ENCODE measurements around the gene JHY. TPM values are rescaled to one million over a fixed set of nuclear protein-coding genes. Genes with fewer than 3 reads are reported as not detected.

The JHY gene
- total RNA-seq, 1 donor from 2014 or later = 7.4 TPM

DNA sequence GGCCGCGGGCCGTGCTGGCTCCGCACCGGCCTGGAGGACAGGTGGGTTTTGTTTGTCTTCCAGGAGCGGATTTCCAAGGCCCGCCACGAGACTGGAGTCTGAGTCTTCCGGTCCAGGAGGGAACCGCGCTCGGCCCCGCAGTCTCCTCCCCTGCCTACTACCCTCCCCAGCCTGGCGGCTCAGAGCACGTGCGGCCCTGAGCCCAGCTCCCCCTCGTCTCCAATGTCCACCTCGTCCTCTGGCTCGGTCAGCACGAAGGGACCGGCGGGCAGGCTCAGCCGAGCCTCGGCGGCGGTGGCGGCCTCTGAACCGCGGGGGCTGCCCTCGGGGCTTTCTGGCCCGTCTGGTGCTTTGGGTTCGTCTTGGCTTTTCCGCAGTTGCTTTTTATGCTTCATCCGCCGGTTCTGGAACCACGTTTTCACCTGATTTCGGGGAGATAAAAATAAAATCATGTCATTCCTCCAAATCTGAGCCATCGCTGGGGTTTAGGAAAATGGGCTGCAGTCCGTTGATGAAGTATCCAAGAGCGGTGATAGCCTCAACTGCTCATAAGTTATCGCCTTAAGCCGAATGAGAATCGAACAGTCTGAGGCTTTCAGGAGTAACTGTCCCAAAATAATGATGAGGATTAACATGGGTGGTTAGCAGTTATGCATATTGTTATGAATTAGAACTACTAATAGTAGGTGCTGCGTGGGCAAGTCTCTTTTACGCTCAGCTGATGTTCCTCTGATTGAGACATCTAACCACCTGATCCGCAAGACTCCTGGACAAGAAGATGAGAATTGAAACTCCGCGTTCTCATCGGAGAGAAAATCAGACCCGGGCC lies 95.1 kb downstream of the JHY start:
- H3K36me3 Mint-ChIP-seq = peaks cover 3% of the 10 kb centered on the region
- TF ChIP-seq, protein P1, sequence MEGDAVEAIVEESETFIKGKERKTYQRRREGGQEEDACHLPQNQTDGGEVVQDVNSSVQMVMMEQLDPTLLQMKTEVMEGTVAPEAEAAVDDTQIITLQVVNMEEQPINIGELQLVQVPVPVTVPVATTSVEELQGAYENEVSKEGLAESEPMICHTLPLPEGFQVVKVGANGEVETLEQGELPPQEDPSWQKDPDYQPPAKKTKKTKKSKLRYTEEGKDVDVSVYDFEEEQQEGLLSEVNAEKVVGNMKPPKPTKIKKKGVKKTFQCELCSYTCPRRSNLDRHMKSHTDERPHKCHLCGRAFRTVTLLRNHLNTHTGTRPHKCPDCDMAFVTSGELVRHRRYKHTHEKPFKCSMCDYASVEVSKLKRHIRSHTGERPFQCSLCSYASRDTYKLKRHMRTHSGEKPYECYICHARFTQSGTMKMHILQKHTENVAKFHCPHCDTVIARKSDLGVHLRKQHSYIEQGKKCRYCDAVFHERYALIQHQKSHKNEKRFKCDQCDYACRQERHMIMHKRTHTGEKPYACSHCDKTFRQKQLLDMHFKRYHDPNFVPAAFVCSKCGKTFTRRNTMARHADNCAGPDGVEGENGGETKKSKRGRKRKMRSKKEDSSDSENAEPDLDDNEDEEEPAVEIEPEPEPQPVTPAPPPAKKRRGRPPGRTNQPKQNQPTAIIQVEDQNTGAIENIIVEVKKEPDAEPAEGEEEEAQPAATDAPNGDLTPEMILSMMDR (IDR thresholded peaks at IDR 0.05; ENCODE audit: unreplicated experiment) = no peak
- H3K27me3 Mint-ChIP-seq (ENCODE audit: low read depth) = peaks cover 99% of the 10 kb centered on the region
- no peak overlapping the region for H3K4me3 Mint-ChIP-seq
- no peak for DNase-seq (ENCODE audit: low spot score in 2 of 2, unreplicated experiment in 2 of 2)
- no peak overlapping the region for H3K27ac Mint-ChIP-seq
- H3K4me1 Mint-ChIP-seq = peaks cover 16% of the 10 kb centered on the region
- H3K9me3 Mint-ChIP-seq = no peaks in the 10 kb centered on the region

DNA sequence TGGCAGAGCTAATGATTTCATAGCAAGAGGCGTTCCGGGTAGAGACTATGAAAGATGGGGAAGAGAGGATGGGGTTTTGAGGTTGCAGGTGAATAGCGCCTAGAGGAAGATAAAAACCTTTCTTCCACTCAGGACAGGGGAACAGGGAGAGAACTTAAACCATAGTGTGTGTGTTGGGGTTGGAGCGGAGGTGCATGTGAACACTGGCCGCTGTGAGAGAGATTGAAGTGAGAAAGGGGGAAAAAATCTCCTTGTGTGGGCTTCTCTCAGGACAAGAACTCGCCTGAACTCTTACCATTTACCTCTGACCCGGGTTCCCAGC lies 95.7 kb downstream of the JHY start:
- no peak overlapping the region for H3K4me3 Mint-ChIP-seq

DNA sequence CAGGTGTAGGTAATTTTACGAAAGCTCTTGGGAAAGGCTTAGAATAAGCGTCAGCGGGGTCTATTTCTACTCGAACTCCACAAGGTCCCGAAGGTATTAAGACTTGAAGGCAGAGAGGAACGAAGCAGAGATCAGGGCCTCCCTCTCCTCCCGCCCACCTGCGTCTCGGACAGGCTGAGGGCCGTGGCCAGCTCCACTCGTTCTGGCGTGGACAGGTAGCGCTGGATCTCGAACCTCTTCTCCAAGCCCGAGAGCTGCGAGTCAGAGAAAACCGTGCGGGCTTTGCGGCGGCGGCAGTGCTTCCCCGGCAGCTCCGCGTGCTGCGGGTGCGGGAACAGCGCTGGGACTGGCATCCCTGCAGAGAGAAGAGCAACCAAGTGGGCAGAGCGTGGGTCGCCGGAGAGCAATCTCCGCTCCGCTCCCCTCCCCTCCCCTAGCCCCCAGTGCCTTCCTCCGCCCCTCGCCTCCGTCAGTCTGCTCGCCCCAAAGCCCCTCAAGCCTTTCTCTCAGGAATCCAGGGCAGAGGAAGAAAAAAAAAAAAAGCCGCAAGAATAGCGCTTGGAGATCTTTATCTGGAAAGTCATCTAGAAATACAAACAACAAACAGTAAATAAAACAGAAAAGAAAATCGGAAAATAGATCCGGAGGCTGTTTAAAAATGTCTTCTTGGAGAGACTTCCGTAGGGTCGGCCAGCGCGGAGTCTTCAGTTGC lies 96.7 kb downstream of the JHY start:
- peaks cover 17% of the 10 kb centered on the region for H3K4me1 Mint-ChIP-seq
- no peak overlapping the region for H3K27ac Mint-ChIP-seq
- TF ChIP-seq, protein P1 (IDR thresholded peaks at IDR 0.05; ENCODE audit: unreplicated experiment) = no peak

More for the DNA sequence above, 95.7 kb downstream of the JHY start:
- Mint-ChIP-seq H3K9me3 (no peaks in the 10 kb centered on the region), H3K4me1 (peaks cover 16% of the 10 kb centered on the region), H3K27me3 (ENCODE audit: low read depth) (peaks cover 99% of the 10 kb centered on the region), H3K27ac (no peak overlapping the region), H3K36me3 (peaks cover 3% of the 10 kb centered on the region)
- TF ChIP-seq, protein P1 (IDR thresholded peaks at IDR 0.05; ENCODE audit: unreplicated experiment) = no peak
- no peak for DNase-seq (ENCODE audit: low spot score in 2 of 2, unreplicated experiment in 2 of 2)

DNA sequence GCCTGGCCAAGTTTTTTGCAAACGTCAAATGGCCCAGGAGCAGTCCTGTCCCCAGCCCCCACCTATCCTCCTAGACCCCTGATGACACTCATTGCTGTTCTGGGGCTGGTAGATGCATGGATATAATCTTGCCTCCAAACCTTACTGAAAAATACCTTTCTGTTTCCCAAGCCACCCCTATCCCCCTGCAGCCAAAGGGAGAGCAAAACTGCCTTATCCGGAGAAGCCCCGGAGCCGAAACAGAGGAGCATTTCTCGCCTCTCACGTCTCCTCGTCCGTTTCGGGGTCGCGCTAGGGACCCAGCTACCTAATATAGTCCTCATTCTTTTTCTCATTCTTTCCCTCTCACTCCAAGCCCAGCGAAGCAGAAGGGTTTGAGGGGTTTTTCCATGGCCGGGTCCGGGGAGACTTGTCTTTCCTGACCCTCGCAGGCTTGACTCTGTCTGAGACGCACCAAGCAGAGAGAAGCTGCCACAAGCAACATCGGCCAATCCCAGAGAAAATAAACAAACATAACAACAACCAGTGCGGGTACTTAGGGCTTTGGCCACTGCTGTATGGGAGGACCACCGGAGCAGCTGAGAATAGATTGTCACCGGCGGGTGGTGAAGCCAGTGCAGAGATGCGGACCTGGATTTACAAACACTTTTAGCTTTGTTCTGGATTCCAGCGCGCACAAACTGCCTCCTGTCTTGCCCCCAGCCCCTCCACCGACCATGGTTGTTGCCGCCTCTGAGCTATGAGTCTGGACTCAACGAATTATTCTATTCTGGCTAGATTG lies 97.4 kb downstream of the JHY start:
- H3K9me3 Mint-ChIP-seq = no peaks in the 10 kb centered on the region
- peaks cover 3% of the 10 kb centered on the region for H3K36me3 Mint-ChIP-seq
- TF ChIP-seq, protein P1 (IDR thresholded peaks at IDR 0.05; ENCODE audit: unreplicated experiment) = no peak
- H3K4me1 Mint-ChIP-seq = peaks cover 18% of the 10 kb centered on the region
- peaks cover 99% of the 10 kb centered on the region for H3K27me3 Mint-ChIP-seq (ENCODE audit: low read depth)
- H3K27ac Mint-ChIP-seq = no peak overlapping the region
- DNase-seq (ENCODE audit: low spot score in 2 of 2, unreplicated experiment in 2 of 2) = no peak
- no peak overlapping the region for H3K4me3 Mint-ChIP-seq

More for the DNA sequence above, 96.7 kb downstream of the JHY start:
- no peaks in the 10 kb centered on the region for H3K9me3 Mint-ChIP-seq
- peaks cover 99% of the 10 kb centered on the region for H3K27me3 Mint-ChIP-seq (ENCODE audit: low read depth)
- H3K36me3 Mint-ChIP-seq = peaks cover 3% of the 10 kb centered on the region
- no peak overlapping the region for H3K4me3 Mint-ChIP-seq
- DNase-seq (ENCODE audit: low spot score in 2 of 2, unreplicated experiment in 2 of 2) = no peak

DNA sequence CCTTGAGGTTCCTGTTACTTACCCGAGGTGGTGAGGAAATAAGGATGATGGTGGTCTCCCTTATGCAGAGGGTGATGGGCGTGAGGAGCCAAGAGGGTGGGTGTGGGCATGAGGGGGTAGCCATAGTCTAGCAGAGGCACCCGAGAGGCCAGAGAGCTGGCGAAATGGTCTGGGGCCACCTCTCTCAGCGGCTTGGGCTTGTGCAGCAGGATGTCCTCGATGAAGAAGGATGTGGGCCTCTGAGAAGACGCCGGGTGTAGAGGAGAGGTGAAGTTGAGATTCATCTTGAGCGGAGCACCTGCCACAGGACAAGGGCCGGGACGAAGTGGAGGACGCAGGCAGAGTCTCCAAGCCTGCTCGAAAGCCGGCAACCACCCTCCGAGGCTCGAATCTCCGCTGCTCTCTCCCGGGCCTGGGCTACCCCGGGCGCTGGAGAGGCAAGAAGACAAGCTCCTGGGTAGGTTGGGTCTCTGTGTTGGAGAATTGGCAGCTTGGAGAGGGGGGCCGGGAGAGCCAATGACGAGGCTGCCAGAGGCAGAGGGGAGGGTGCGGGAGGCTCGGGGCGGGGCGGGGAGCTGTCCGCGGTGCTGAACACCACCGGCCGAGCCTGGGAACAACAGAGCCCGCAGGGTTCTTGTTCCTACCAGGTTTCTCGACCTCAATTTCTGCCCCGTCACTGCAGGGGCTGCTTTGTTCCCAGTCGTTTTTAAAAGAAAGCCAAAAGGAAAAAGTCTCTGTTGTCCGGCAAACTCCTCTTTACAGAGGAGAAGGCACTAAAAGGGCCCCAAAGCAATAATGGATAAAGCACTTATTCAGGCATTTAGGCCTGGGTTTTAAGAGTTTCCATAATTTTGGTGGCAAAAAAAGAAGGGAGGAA lies 99.1 kb downstream of the JHY start, which contains the start of gene BSX:
TSS of gene BSX (minus strand) at position 447 of the 877 bp plus-strand sequence. CDS start at position 284, 163 bp downstream.
- peaks cover 14% of the 10 kb centered on the region for H3K4me1 Mint-ChIP-seq
- peaks cover 3% of the 10 kb centered on the region for H3K36me3 Mint-ChIP-seq
- peak; percentile 71 to 87 for DNase-seq (ENCODE audit: low spot score in 2 of 2, unreplicated experiment in 2 of 2)
- no peak within 1 kb of the TSS for H3K4me3 Mint-ChIP-seq
- H3K27ac Mint-ChIP-seq = no peak within 1 kb of the TSS
- H3K27me3 Mint-ChIP-seq (ENCODE audit: low read depth) = peaks cover 99% of the 10 kb centered on the region
- no peaks in the 10 kb centered on the region for H3K9me3 Mint-ChIP-seq
- TF ChIP-seq, protein P1 (IDR thresholded peaks at IDR 0.05; ENCODE audit: unreplicated experiment) = no peak

Measured in mesothelial cell of epicardium (in vitro differentiated cells).